Transverse colon (tissue), 4 donors: Measurements from ENCODE around the gene CCDC12.

Experiments used
- CTCF ChIP-seq, 5 experiments: fragments of 200-600 bp in 3 of 5; fragments of 450-650 bp in 2 of 5; sonication (generic) in 3 of 5; IDR thresholded peaks; 1 replicate in 2 of 5; 2 replicates in 3 of 5; pipeline ENCODE4 v1.5.1; 2016 to 2017; ENCODE audit warnings: antibody characterized with exemption in 5 of 5, inconsistent platforms in 3 of 5, mild to moderate bottlenecking in 2 of 5, moderate library complexity in 1 of 5
- EP300 ChIP-seq: sonication (generic); formaldehyde crosslinking; IDR thresholded peaks from one replicate; pipeline ENCODE4 v1.6.1; 2017; ENCODE audit warnings: antibody characterized with exemption, low read depth
- POLR2A ChIP-seq: fragments of 450-650 bp; IDR thresholded peaks from one replicate; pipeline ENCODE4 v1.6.1; 2016; ENCODE audit warnings: antibody characterized with exemption, mild to moderate bottlenecking, moderate library complexity
- POLR2AphosphoS5 ChIP-seq, 3 donors: sonication (generic); formaldehyde crosslinking; IDR thresholded peaks; one replicate each; pipeline ENCODE4 v1.6.1; 2016; ENCODE audit warnings: antibody characterized with exemption in 3 of 3

DNA sequence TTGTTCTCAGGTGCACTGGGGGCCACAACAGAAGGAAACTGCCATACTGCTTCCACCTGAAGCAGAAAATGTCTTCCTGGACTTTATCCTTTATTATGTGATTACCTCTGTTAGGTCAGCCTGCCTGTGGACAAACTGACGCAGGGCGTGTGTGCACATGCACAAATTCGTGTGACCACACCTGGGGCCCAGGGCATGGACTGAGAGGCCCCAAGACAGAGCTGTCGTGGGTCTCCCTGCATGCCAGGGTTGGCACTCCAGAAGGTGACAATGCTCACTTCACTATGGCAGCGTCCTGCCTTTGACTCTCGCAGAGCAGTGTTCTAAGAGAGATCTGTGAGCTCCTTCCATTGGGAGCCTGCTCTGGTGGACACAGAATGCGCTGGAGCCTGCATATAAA lies 34.5 kb downstream of the CCDC12 start:
- no peak for TF ChIP-seq CTCF (IDR thresholded peaks at IDR 0.05)
- TF ChIP-seq POLR2A: no peak
- no peak for TF ChIP-seq EP300
- peak in 1 of 3 donors; percentile 38 for TF ChIP-seq POLR2AphosphoS5 (IDR thresholded peaks at IDR 0.05)
